GM13976 (cell line): ENCODE measurements around the gene AAMDC.

ENCODE experiments used
- DNase-seq: peaks from one replicate; pipeline ENCODE4 v3.0.0; 2012; ENCODE audit warnings: low spot score
- CTCF ChIP-seq: IDR thresholded peaks from 2 replicates; pipeline ENCODE4 v1.5.1; 2012; ENCODE audit warnings: borderline replicate concordance, mild to moderate bottlenecking; ENCODE audit not compliant: insufficient read depth; ENCODE audit errors: extremely low read depth, missing control alignments, control extremely low read depth
- in situ Hi-C: fragments of 300-500 bp; cut with MboI; formaldehyde crosslinking; loops from one replicate; pipeline ENCODE4 v1.12.0; 2022; ENCODE audit warnings: low sequenced_read_pairs, mixed read lengths, inconsistent platforms; ENCODE audit not compliant: unreplicated experiment

Gene AAMDC

DNA sequence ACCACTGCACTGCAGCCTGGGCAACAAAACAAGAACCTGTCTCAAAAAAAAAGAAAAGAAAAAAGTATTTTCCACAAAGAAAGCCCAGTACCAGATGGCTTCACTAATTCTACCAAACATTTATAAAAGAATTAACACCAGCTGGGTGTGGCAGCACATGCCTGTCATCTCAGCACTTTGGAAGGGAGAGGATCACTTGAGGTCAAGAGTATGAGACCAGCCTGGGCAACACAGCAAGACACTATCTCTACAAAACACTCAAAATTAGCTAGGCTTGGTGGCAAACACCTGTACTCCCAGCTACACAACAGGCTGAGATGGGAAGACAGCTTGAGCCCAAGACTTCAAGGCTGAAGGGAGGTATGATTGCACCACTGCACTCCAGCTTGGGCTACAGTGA, 20.5 kb upstream of the AAMDC start:
- in situ Hi-C loops = no loop called here
- no peak for TF ChIP-seq CTCF
- DNase-seq = no peak

DNA sequence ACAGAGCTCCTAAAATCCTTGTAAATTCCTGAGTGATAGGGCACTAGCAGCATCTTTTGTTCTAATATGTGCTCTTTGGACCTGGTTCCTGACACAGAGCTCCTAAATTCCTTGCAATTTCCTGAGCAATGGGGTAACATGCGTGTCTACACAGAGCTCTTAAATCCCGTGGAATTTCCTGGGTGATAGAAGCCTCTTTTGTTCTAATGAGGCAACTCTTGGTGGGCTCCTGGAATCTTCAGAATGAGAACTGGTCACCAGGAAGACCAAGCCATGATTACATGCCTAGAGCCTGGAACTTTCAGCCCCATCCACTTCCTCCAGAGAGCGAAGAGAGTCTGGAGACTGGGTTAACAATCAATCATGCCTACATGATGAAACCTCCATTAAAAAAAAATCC, 19.5 kb upstream of the AAMDC start:
- no peak for DNase-seq

DNA sequence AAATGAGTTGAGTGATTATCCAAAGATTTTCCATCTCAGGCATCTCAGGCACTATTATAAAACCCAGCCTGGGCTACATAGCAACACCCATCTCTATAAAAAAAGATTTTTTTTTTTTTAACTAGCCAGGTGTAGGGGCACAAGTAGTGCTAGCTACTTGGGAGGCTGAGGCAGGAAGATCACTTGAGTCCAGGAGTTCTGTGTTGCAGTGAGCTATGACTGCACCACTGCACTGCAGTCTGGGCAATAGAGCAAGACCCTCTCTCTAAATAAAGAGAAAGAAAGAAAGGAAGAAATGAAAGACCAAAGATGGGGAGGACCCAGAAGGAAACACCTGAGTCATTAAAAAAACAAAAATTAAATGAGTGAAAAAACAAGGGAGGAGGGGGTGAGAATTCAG, 14.5 kb upstream of the AAMDC start:
- TF ChIP-seq CTCF = no peak
- in situ Hi-C loops = no loop called here

More for the DNA sequence above, 19.5 kb upstream of the AAMDC start:
- in situ Hi-C loops = no loop called here
- TF ChIP-seq CTCF = no peak

DNA sequence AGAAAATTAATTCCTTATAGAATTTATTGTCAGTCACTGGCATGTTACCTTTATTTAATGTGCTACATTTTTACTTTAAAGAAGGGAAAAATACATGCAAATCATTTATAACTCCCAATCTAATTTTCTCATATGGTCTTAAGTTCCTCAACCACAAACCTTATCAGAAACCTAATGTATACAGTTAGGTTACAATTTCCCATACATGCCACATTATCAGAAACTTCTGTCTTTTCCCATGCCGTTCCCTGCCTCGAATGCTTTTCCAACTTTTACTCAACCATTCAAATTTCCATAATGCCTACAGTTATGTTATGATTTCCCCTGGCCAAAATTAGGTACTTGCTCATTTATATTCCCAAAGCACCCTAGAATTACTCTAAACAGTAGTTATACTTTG, 14.0 kb upstream of the AAMDC start:
- in situ Hi-C loops = no loop called here
- no peak for TF ChIP-seq CTCF

More for the DNA sequence above, 14.5 kb upstream of the AAMDC start:
- no peak for DNase-seq

GRCh38 chr11:77813256-77813655, 7.7 kb upstream of the AAMDC start:
- no peak for DNase-seq
- TF ChIP-seq CTCF = no peak

More for the DNA sequence above, 14.0 kb upstream of the AAMDC start:
- DNase-seq = no peak

DNA sequence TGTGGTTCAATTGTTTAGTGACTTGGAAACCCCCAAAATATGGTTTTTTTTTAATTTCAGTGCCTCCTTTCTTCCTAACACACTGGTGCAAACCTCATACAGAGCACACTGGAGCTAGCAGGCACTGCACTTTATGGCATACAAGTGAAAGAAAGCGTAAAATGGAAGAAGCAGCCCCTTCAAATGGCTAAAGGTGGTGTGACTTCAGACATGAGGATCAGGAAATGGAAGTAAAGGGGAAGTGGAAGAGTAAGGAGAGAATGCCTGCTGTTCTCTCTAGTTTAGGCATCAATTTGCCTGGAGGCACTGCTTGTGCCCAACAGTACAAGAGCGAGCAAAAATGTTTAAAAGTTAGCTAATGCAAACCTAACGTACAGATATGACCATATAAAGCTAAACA, 6.1 kb upstream of the AAMDC start:
- no peak for TF ChIP-seq CTCF
- no peak for DNase-seq
- in situ Hi-C loops = no loop called here

More at GRCh38 chr11:77813256-77813655, 7.7 kb upstream of the AAMDC start:
- in situ Hi-C loops = no loop called here

GRCh38 chr11:77815459-77815858, 5.5 kb upstream of the AAMDC start:
- no peak for TF ChIP-seq CTCF
- no peak for DNase-seq
- in situ Hi-C loops = no loop called here
